MG63 (cell line): Measurements from ENCODE around the gene TOR2A. TPM values are rescaled to one million over a fixed set of nuclear protein-coding genes. Genes with fewer than 3 reads are reported as not detected.
A peak's percentile ranks its signal among the peaks of the same experiment; 100 is the strongest.

Experiments used
- DNase-seq: peaks from one replicate; pipeline ENCODE4 v3.0.0-alpha.2; 2020
- H3K27me3 ChIP-seq: fragments of 250-450 bp; sonication (Bioruptor Pico); 2 replicates; pipeline ENCODE4 v1.5.1; 2020; ENCODE audit warnings: mild to moderate bottlenecking, moderate library complexity
- H3K36me3 ChIP-seq: fragments of 250-450 bp; sonication (Bioruptor Pico); 2 replicates; pipeline ENCODE4 v1.5.1; 2020; ENCODE audit warnings: mild to moderate bottlenecking, moderate library complexity
- H3K4me3 ChIP-seq: fragments of 250-450 bp; sonication (Bioruptor Pico); 2 replicates; pipeline ENCODE4 v1.5.1; 2020; ENCODE audit warnings: mild to moderate bottlenecking, moderate library complexity
- H3K9me3 ChIP-seq: fragments of 250-450 bp; sonication (Bioruptor Pico); 2 replicates; pipeline ENCODE4 v1.5.1; 2020; ENCODE audit warnings: mild to moderate bottlenecking, moderate library complexity
- total RNA-seq: library from RNA; depleted of rRNA; stranded (reverse); fragments of >200 nt; shearing (Covaris generic); gene quantifications from 2 replicates; pipeline ENCODE4 v1.2.3, GENCODE V29; 2014; ENCODE audit warnings: low replicate concordance

TOR2A gene
- total RNA-seq, 1 experiment from 2014 or later, result 5.8 TPM

DNA sequence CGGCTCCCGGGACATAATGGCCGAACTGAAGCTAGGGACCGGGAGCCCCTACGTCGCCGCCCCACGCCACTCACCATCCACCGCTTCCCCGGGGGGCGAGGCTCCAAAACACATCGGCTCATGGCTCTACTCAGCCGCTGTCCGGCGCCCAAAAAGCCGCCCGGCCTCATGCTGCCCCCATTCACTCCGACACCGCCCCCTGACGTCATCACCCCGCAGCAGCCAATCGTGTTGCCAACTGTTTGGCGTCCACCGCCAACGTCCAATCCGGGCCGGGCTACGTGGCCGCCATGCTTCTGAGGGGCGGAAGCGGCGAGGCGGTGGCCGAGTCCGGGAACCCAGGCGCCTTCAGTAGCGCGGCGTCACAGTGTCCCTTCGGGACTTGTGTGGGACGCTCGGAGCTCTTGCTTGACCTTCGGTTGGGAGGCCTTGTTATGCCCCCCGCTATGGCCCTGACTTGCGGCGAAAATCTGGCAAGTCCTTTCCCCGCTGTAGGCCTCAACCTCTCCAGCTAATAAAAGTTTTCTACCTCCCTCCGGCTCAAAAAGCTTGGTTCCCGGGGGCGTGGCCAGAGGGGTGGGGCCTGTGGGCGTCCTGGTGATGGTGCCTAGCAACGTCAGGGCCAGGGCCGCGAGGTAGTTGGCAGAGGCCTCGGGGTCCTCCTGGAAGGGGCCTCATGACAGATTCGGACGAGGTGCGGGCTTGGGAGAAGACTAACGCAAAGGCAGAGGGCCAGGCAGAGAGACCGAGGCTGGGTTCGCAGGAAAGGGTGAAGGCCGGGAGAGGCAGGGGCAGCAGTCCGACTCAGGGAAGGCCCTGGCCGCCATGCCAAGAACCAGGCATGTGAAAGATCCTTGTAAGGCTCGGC is 19.4 kb downstream of the TOR2A start, which contains the start of the genes PTRH1 and TTC16:
Gene PTRH1, minus strand, starts transcription at position 194 of the 868 bp plus-strand sequence. Its CDS starts 24 bp downstream, at position 170.
Gene TTC16, plus strand, starts transcription at position 610 of the 868 bp plus-strand sequence. Its CDS starts 67 bp downstream, at position 677.
- Histone ChIP-seq H3K9me3 (no peaks in the 10 kb centered on the region), H3K36me3 (peaks cover 3% of the 10 kb centered on the region), H3K4me3 (peak within 1 kb of the TSS; percentile 81), H3K27me3 (no peaks in the 10 kb centered on the region)
- peak; percentile 97 for DNase-seq

DNA sequence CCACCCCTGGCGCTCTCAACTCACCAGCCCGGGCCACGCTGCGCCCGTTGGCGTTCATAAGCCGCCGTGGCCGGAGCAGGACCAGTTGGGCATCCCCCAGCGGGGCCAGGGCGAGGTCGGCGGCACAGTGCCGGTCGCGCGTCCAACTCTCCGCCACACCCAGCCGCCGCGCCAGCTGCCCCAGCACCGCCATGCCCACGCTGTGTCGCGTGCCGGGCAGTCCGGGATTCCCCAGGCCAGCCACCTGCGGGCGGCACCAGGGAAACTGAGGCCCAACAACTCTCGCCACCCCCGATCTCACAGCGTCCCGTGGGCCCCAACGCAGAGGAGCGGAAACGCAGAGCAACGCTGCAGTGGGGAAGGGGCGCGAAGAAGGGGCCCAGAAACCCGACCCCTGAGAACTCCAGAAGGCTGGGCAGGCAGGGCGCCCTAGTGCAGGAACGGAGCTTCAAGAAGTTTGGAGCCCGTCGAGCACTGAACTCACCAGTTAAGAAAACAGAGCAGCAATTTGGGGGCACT is 20.1 kb downstream of the TOR2A start:
- Histone ChIP-seq H3K27me3 (no peaks in the 10 kb centered on the region), H3K36me3 (peaks cover 3% of the 10 kb centered on the region), H3K9me3 (no peaks in the 10 kb centered on the region), H3K4me3 (peak overlapping the region; percentile 81)
- DNase-seq, result no peak

DNA sequence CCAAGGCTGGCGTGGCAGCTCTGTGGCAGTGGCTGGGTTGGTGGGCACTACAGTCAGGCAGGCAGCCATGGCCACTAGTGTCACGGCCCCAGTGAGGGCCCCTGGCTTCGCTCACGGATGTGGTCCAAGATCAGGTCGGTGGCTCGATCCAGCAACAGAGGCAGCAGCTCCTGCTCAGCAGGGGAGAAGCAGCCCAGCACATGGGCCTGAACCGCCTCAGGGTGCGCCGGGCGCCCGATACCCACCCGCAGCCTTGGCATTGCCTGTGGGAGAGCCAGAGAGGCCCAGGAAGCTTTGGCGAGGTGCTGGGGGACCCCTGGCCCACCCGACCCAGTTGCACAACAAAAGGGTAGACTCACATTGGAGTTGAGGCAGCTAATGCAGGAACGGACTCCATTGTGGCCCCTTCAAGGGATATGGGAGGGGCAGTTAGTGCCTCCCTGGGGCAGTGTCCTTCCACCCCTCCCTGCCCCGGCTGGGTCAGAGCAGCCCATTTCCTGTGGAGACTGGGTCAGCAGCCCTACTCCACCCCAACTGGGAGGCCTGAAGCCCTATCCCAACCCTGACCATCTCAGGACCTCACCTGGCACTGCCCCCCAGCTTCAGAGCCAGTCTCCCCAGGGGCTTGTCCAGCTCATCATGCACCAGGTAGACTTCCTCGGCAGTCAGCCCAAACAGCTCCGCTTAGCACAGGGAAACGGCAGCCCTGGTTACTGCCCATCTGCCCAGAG is 20.9 kb downstream of the TOR2A start:
- Histone ChIP-seq H3K27me3 (no peaks in the 10 kb centered on the region), H3K9me3 (no peaks in the 10 kb centered on the region), H3K4me3 (peak overlapping the region; percentile 81), H3K36me3 (peaks cover 3% of the 10 kb centered on the region)
- DNase-seq, result no peak

DNA sequence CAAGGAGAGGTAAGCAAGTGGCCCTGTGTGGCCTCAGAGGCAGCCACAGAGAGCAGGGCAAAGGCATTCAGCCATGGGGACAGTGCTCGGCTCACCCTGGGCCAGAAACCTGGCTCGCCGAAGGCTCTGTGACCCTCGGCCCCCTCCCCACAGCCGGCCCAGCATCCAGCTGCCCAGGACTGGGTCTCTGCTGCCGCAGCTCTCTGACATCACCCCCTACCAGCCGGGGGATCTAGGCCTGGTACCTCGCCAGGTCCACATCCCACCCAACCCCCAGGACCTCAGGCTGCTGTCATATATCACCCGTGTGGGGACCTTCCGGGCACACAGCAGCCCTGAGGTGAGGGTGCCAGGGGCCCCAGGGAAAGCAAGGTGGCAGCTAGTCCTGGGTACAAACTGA is 22.2 kb downstream of the TOR2A start:
- H3K4me3 ChIP-seq, result no peak overlapping the region
- no peak for DNase-seq
- H3K9me3 ChIP-seq, result no peaks in the 10 kb centered on the region
- no peaks in the 10 kb centered on the region for H3K27me3 ChIP-seq
- peaks cover 3% of the 10 kb centered on the region for H3K36me3 ChIP-seq

DNA sequence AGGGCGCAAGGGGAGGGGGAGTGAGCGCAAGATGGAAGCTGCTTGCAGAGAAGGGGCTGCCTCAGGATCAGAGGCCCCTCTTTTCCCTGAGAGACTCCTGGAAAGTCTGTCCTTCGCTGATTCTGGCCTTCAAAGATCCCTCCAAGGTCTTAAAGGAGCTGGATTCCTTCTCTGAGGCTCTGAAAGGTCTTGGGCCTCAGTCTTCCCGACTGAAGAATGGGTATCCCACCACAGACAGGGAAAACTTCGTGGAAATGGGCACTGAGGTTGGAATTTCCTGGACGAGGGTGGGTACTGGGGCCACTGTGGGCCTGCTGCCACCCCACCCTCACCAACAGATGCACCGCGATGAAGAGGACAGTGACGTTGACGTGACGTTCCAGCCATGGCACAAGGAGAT is 22.7 kb downstream of the TOR2A start:
- Histone ChIP-seq H3K36me3 (peaks cover 3% of the 10 kb centered on the region), H3K4me3 (no peak overlapping the region), H3K27me3 (no peaks in the 10 kb centered on the region), H3K9me3 (no peaks in the 10 kb centered on the region)
- DNase-seq, result no peak

DNA sequence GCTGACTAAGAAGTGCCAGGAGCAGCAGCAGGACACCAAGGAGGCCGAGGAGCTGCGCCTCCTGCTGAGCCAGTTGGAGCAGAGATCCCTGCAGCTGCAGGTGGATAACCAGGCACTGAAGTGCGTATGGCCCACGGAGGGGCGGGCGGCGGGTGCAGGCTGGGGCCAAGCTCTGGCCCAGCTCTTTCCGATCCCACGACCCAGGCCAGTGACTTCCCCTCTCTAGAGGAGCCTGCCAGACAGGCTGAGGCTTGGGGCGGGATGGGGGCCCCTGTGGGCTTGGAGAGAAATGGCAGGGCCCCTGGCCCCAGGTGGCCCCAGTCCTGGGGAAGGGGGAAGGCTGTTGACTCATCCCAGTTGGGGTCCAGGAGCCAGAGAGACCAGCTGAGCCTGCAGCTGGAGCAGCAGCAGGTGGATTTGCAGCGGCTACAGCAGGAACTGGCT is 23.2 kb downstream of the TOR2A start:
- no peaks in the 10 kb centered on the region for H3K27me3 ChIP-seq
- no peak overlapping the region for H3K4me3 ChIP-seq
- no peak for DNase-seq
- H3K36me3 ChIP-seq, result peaks cover 3% of the 10 kb centered on the region
- no peaks in the 10 kb centered on the region for H3K9me3 ChIP-seq

DNA sequence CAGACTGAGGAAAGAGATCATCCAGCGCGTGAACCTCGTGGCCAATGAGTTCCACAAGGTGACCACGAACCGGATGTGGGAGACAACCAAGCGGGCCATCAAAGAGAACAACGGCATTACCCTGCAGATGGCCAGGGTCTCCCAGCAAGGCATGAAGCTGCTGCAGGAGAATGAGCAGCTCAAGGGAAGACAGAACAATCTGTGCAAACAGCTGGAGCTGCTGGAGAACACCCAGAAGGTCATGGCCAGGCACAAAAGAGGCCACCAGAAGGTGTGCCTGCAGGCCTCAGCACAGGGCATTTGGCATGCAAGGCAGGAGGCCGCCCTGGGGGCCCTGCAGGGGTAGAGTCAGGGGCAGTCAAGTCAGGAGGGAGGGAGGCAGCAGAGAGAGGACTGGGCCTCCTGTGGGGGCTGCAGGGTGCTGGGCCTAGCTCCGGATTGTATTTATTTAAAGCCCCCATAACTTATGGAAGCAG is 23.8 kb downstream of the TOR2A start:
- DNase-seq, result no peak
- Histone ChIP-seq H3K27me3 (no peaks in the 10 kb centered on the region), H3K4me3 (no peak overlapping the region), H3K9me3 (no peaks in the 10 kb centered on the region), H3K36me3 (peaks cover 3% of the 10 kb centered on the region)

DNA sequence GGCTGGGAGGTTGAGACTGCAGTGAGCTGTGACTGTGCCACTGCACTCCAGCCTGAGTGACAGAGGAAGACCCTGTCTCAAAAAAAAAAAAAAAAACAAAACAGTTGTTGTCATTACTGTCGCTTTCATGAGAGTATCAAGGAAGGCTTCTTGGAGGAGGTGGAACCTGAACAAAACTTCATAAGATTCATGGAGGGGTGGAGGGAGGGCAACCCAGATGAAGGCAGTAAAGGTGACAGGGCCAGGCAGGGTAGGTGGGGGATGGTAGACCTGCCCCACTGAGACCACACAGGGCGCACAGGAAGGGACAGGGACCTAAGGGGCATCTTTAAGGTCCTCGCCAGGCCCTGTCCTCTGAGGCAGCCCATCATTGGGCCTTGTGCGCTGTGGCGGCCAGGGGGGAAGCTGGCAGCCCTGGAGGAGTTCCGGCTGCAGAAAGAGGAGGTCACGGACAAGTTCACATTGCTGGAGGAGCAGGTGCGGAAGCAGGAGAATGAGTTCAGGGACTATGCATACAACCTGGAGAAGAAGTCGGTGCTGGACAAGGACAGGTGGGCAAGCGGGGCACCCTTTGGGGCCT is 24.8 kb downstream of the TOR2A start:
- DNase-seq, result no peak
- Histone ChIP-seq H3K36me3 (peaks cover 3% of the 10 kb centered on the region), H3K27me3 (no peaks in the 10 kb centered on the region), H3K9me3 (no peaks in the 10 kb centered on the region), H3K4me3 (no peak overlapping the region)

DNA sequence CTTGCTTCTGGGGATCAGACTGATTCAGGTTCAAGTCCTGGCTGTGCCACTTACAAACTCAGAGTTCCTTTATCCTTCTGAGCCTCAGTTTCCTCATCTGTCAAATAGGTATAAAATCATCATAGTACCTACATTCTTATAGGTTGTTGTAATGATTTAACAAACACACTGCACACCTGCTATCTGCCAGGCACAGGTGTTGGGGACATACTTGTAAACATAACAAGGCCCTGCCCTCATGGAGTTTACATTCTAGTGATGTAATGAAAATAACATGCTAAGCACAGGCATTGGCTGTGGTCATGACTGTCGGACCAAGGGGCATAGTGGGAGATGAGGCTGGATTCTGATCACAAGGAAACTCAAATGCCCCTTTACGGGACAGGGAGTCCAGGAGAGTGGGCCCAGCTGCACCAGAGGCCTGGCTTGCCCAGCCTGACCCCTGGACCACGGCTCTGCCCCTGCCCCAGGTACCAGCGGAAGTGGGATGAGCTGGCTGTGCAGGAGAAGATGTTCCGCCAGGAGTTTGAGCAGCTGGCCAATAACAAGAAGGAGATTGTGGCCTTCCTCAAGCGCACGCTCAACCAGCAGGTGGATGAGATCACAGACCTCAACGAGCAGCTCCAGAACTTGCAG is 26.0 kb downstream of the TOR2A start:
- Histone ChIP-seq H3K27me3 (no peaks in the 10 kb centered on the region), H3K9me3 (no peaks in the 10 kb centered on the region), H3K36me3 (peaks cover 3% of the 10 kb centered on the region; the same call in 1 of the 2 replicates), H3K4me3 (no peak overlapping the region)
- DNase-seq, result no peak

DNA sequence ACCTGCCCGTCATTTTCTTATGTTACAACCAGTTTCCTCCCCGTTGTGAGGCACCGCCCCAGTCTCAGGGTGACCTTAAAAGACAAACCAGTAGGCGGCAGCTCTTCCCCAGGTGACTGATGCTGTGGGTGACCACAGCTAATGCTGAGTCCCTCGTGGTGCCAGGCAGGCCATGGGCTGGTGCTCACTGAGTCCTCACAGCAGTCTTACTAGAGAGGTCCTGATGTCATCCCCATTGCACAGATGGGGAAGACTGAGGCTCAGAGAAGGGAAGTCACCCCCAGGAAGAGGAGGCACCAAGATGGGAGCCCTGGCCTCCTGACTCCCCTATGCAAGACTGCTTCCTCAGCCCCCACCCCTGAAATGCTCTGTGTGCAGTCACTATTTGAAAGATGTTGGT is 27.3 kb downstream of the TOR2A start:
- Histone ChIP-seq H3K36me3 (no peaks in the 10 kb centered on the region; the same call in 1 of the 2 replicates), H3K27me3 (no peaks in the 10 kb centered on the region), H3K4me3 (no peak overlapping the region), H3K9me3 (no peaks in the 10 kb centered on the region)
- no peak for DNase-seq

DNA sequence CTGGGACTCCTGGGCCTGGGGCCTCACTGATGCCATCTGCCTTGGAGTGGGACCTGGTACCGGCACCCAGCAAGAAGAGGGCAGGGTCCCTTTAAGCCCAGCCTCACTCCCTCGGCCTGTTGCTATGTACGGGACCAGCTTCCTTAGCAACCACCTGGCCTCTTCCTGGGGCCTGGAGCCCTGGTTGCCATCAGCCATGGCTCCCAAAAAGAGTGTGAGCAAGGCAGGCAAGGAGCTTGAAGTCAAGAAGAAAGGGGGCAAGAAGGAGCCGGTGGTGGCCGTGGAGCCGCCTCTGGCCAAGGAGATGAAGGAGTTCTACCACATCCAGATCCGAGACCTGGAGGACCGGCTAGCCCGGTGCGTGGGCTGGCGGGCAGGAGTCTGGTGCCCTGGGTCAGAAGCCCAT is 28.3 kb downstream of the TOR2A start, which contains the start of gene CFAP157:
Gene CFAP157, plus strand, starts transcription at position 153 of the 406 bp plus-strand sequence. Its CDS starts 44 bp downstream, at position 197.
- Histone ChIP-seq H3K4me3 (no peak within 1 kb of the TSS), H3K36me3 (no peaks in the 10 kb centered on the region), H3K9me3 (no peaks in the 10 kb centered on the region), H3K27me3 (no peaks in the 10 kb centered on the region)
- no peak for DNase-seq

DNA sequence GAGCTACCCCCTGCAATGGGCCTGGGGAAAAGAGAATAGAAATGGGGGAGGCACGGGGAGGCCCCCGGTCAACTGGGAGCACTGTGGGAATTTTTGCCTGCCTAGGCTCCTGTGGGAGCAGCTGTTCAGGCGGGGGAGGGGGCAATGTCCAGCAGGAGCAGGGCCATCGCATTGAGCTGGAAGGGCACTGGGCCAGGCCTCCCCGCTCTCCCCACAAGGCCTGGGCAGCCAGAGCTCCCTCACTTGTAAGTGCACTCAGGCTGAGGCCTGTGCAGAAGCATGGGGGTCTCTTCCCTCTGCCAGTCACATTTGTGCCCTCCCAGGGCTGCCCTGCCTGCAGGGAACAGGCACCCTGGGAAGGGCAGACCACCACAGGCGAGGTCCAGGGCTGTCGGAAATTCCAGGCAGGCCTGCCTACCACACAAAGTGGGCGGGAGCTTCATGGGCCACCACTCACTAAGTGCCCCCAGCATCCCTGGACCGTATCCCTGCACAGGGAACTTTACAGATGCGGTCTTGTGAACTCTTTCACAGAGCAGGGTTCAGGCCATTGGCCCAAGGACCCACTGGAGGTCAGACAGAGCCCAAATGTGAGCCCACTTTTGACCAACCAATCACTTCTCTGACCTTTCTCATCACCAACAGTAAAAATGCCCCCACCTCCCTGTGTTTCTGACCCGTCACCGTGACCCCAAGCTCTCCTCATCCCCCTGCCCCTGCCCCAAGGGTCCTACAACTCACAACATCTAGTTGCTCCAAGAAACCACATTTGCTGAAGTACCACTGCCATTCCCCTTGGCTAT is 29.3 kb downstream of the TOR2A start:
- Histone ChIP-seq H3K36me3 (no peaks in the 10 kb centered on the region), H3K4me3 (no peak overlapping the region), H3K27me3 (no peaks in the 10 kb centered on the region), H3K9me3 (no peaks in the 10 kb centered on the region)
- no peak for DNase-seq

DNA sequence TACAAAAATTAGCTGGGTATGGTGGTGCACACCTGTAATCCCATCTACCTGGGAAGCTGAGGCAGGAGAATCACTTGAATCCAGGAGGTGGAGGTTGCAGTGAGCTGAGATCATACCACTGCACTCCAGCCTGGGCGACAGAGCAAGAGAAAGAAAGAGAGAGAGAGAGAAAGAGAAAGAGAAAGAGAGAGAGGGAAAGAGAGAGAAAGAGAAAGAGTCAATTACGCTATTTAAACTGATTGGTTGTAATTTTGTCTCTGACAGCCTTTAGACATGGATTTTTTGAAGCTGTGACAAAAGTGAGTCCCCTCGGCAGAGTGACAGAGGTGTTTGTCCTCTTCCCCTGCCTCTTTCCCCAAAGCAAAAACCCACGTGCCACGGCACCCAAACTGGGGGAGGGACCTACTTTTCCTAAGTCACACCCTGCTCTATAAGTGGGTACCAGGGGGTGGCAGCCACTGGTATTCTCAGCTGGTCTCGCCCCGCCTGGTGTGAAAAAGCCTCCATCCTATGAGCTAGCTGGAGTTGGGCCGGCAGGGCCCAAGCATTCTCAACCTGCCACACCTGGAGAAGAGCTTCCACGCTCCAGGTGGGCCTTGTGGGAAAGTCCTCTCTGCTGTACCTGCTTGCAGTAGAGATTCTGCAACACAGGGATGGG is 31.7 kb downstream of the TOR2A start:
- Histone ChIP-seq H3K9me3 (no peaks in the 10 kb centered on the region), H3K27me3 (no peaks in the 10 kb centered on the region), H3K36me3 (no peaks in the 10 kb centered on the region), H3K4me3 (no peak overlapping the region)
- DNase-seq, result no peak

DNA sequence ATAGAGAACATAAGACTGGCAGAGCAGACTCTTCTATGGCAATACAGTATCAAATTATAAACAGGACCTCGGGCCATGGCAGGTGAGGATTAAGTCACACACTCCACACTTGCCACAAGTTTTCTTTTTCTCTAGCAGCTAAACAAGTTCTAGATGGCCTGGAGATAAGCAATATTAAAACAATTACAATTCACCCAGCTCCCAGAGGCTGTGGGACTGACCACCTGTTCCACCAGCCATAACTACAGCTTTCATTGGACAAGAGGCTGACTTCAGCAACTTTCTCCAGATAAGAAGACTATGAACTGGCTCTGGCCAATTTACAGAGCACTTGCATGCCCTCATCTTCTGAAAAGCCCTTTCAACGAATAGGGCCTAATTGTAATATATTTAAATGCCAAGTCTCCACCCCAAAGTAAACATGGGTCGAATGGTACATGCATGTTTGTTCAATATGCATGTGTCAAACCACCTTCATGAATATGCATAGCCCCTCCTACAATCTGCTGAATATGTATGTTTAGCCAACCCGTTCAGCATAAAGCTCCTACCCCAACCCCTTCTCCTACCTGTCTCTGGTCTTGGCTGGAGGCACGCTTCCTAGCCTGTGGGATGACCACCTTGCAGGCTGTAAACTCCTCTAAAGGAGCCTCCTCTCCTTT is 34.4 kb downstream of the TOR2A start:
- H3K36me3 ChIP-seq, result no peaks in the 10 kb centered on the region
- no peak for DNase-seq

DNA sequence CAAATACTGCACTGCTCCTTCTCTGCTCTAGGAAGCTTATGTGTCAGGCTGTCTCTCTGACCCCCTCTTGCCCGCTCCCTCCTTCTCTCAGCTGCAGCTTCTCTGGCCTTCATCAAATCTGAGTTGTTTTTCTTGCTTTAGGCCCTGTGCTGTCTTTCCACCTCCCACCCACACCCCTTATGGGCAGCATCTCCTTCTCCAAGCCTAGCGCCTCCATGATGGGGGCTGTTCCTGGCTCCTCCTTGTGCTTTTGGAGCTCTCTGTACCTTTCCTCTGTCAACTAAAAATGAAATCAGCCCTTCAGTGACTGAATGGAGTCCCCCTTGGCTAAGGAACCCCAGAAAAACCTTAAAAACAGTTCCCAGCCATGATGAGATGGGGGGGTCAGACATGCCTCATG is 35.0 kb downstream of the TOR2A start:
- Histone ChIP-seq H3K9me3 (no peaks in the 10 kb centered on the region), H3K4me3 (no peak overlapping the region), H3K36me3 (no peaks in the 10 kb centered on the region), H3K27me3 (no peaks in the 10 kb centered on the region)
- no peak for DNase-seq

More for the DNA sequence above, 34.4 kb downstream of the TOR2A start:
- H3K27me3 ChIP-seq, result no peaks in the 10 kb centered on the region
- no peak overlapping the region for H3K4me3 ChIP-seq
- no peaks in the 10 kb centered on the region for H3K9me3 ChIP-seq
